GM23248 (cell line): ENCODE results near the gene OR5AR1. TPM values are rescaled to one million over a fixed set of nuclear protein-coding genes. Genes with fewer than 3 reads are reported as not detected.
"Not testable (repeated sequence)": the region's sequence is repeated elsewhere in the genome, so short reads cannot be mapped to it uniquely, and the experiment has no call there.

ENCODE experiments used
- DNase-seq: peaks from one replicate; pipeline ENCODE4 v3.0.0-alpha.2; 2015
- H2AFZ ChIP-seq: fragments of 200-600 bp; sonication (generic); 2 replicates; pipeline ENCODE4 v1.6.1; 2016; ENCODE audit warnings: antibody characterized with exemption
- H3F3A ChIP-seq: fragments of 200-600 bp; sonication (generic); 2 replicates; pipeline ENCODE4 v1.6.1; 2016; ENCODE audit warnings: mild to moderate bottlenecking, antibody characterized with exemption, mixed run types; ENCODE audit not compliant: insufficient read depth
- H3K27ac ChIP-seq: fragments of 200-600 bp; sonication (generic); 2 replicates; pipeline ENCODE4 v1.5.1; 2016; ENCODE audit warnings: mild to moderate bottlenecking
- H3K27me3 ChIP-seq: fragments of 200-600 bp; sonication (generic); replicated peaks from 2 replicates; pipeline ENCODE4 v1.6.1; 2016; ENCODE audit warnings: mild to moderate bottlenecking; ENCODE audit not compliant: insufficient read depth
- H3K36me3 ChIP-seq: fragments of 200-600 bp; sonication (generic); 2 replicates; pipeline ENCODE4 v1.6.1; 2016; ENCODE audit warnings: low read depth, mild to moderate bottlenecking
- H3K4me1 ChIP-seq: fragments of 200-600 bp; sonication (generic); 2 replicates; pipeline ENCODE4 v1.6.1; 2016; ENCODE audit warnings: mild to moderate bottlenecking; ENCODE audit not compliant: insufficient read depth
- H3K4me2 ChIP-seq: fragments of 200-600 bp; sonication (generic); one replicate; pipeline ENCODE4 v1.6.1; 2016; ENCODE audit warnings: mild to moderate bottlenecking; ENCODE audit not compliant: unreplicated experiment
- H3K4me3 ChIP-seq: fragments of 200-600 bp; sonication (generic); 2 replicates; pipeline ENCODE4 v1.5.1; 2016; ENCODE audit warnings: mild to moderate bottlenecking
- H3K79me2 ChIP-seq: fragments of 200-600 bp; sonication (generic); 2 replicates; pipeline ENCODE4 v1.6.1; 2016; ENCODE audit warnings: mild to moderate bottlenecking; ENCODE audit not compliant: insufficient read depth
- H3K9ac ChIP-seq: fragments of 200-600 bp; sonication (generic); 2 replicates; pipeline ENCODE4 v1.6.1; 2016; ENCODE audit warnings: mild to moderate bottlenecking
- H3K9me2 ChIP-seq: fragments of 200-600 bp; sonication (generic); 2 replicates; pipeline ENCODE4 v1.6.1; 2016; ENCODE audit warnings: mixed run types, mild to moderate bottlenecking, moderate library complexity; ENCODE audit not compliant: insufficient read depth
- H3K9me3 ChIP-seq: fragments of 200-600 bp; sonication (generic); one replicate; pipeline ENCODE4 v1.6.1; 2017; ENCODE audit warnings: low read depth
- H4K20me1 ChIP-seq: fragments of 200-600 bp; sonication (generic); 2 replicates; pipeline ENCODE4 v1.6.0; 2016; ENCODE audit not compliant: insufficient read depth
- EZH2 ChIP-seq: fragments of 200-600 bp; sonication (generic); IDR thresholded peaks from 2 replicates; pipeline ENCODE4 v1.6.1; 2018; ENCODE audit warnings: antibody characterized with exemption, mild to moderate bottlenecking; ENCODE audit not compliant: insufficient read depth, poor library complexity, severe bottlenecking
- EZH2phosphoT487 ChIP-seq: fragments of 200-600 bp; sonication (generic); IDR thresholded peaks from 2 replicates; pipeline ENCODE4 v1.6.1; 2018; ENCODE audit warnings: antibody characterized with exemption, moderate library complexity, mild to moderate bottlenecking, low read depth; ENCODE audit not compliant: insufficient read depth
- WGBS, 2 experiments: methylation state at CpG; one replicate each; pipeline ENCODE4 v1.1.6; 2015 to 2017; ENCODE audit warnings: low lambda C conversion rate in 2 of 2, low coverage in 1 of 2; ENCODE audit errors: missing lambda C conversion rate in 2 of 2; 5-methylcytosine and 5-hydroxymethylcytosine counted together
- in situ Hi-C: fragments of 300-500 bp; cut with MboI; formaldehyde crosslinking; loops from 2 replicates; pipeline ENCODE4 v1.15.0; 2020
- polyA plus RNA-seq: library from polyadenylated mRNA; unstranded; fragments of >200 nt; fragmentation: Nextera tagmentation; extraction: Ambion mirVana; gene quantifications from 2 replicates; pipeline ENCODE4 v1.2.1, GENCODE V29; 2016
- total RNA-seq: library from RNA; depleted of rRNA; stranded (reverse); fragments of >200 nt; shearing (Covaris generic); gene quantifications from 2 replicates; pipeline ENCODE4 v1.2.3, GENCODE V29; 2014

Gene OR5AR1
- total and polyA plus RNA-seq, 2 experiments from 2014 or later, result not detected

- Histone ChIP-seq H3K9me2 (no peaks in the 10 kb centered on the region), H3K79me2 (no peaks in the 10 kb centered on the region), H3K9ac (no peak overlapping the region), H3K4me1 (no peaks in the 10 kb centered on the region), H3K27ac (no peak overlapping the region), H3K9me3 (no peaks in the 10 kb centered on the region), H3K36me3 (no peaks in the 10 kb centered on the region), H4K20me1 (no peaks in the 10 kb centered on the region), H3F3A (no peaks in the 10 kb centered on the region), H3K4me3 (no peak overlapping the region), H2AFZ (no peak overlapping the region), H3K27me3 (no peaks in the 10 kb centered on the region), H3K4me2 (no peak overlapping the region)
- in situ Hi-C loops, result no loop called here
- no peak for DNase-seq
- 0 to 4% methylated on average over 1 of the region's 1 CpG for WGBS, 2 experiments
- TF ChIP-seq EZH2phosphoT487, result no peak
- TF ChIP-seq EZH2, result no peak
Observed at GRCh38 chr11:56688554-56689100, 25.1 kb downstream of the OR5AR1 start.

- H3K36me3 ChIP-seq, H3K9me2 ChIP-seq, DNase-seq, H3F3A ChIP-seq, H4K20me1 ChIP-seq, in situ Hi-C loops, H2AFZ ChIP-seq, H3K79me2 ChIP-seq, H3K27ac ChIP-seq, H3K27me3 ChIP-seq, H3K9ac ChIP-seq, H3K9me3 ChIP-seq, H3K4me1 ChIP-seq, H3K4me2 ChIP-seq, H3K4me3 ChIP-seq: not testable (repeated sequence)
- WGBS, 2 experiments, result 38 to 46% methylated on average over 3 of the region's 3 CpGs
Observed at GRCh38 chr11:56691179-56691578, 27.7 kb downstream of the OR5AR1 start.

GRCh38 chr11:56693428-56693827, 29.9 kb downstream of the OR5AR1 start:
- H3K27me3 ChIP-seq, result no peaks in the 10 kb centered on the region

GRCh38 chr11:56698795-56699194, 35.3 kb downstream of the OR5AR1 start, which contains the start of gene OR9G1:
Gene OR9G1 (plus strand): TSS chr11:56699095. CDS start chr11:56700388, 1,293 bp downstream.
- no peak within 1 kb of the TSS for H3K4me2 ChIP-seq
- H3K4me1 ChIP-seq, result no peaks in the 10 kb centered on the region
- no peak for DNase-seq
- H3K9me3 ChIP-seq, result no peaks in the 10 kb centered on the region
- H2AFZ ChIP-seq, result no peak within 1 kb of the TSS
- H3K36me3 ChIP-seq, result no peaks in the 10 kb centered on the region
- H3K27me3 ChIP-seq, result no peaks in the 10 kb centered on the region
- H3K4me3 ChIP-seq, result no peak within 1 kb of the TSS
- in situ Hi-C loops, result no loop called here
- 4 to 9% methylated on average over 1 of the region's 1 CpG for WGBS, 2 experiments
- no peak within 1 kb of the TSS for H3K27ac ChIP-seq
- no peak for TF ChIP-seq EZH2
- no peak for TF ChIP-seq EZH2phosphoT487
- no peaks in the 10 kb centered on the region for H3K79me2 ChIP-seq
- H3K9ac ChIP-seq, result no peak within 1 kb of the TSS
- 0 out of 2 replicates have a peak, but pooled peaks cover 5% of the 10 kb centered on the region for H3K9me2 ChIP-seq
- H4K20me1 ChIP-seq, result no peaks in the 10 kb centered on the region
- H3F3A ChIP-seq, result no peaks in the 10 kb centered on the region

More at GRCh38 chr11:56693428-56693827, 29.9 kb downstream of the OR5AR1 start:
- 20 to 25% methylated on average over 2 of the region's 2 CpGs for WGBS, 2 experiments
- Histone ChIP-seq H3K4me1 (no peaks in the 10 kb centered on the region), H3K9ac (no peak overlapping the region), H4K20me1 (no peaks in the 10 kb centered on the region), H3K4me3 (no peak overlapping the region), H3F3A (no peaks in the 10 kb centered on the region), H3K36me3 (no peaks in the 10 kb centered on the region), H3K79me2 (no peaks in the 10 kb centered on the region), H3K9me3 (no peaks in the 10 kb centered on the region), H3K9me2 (no peaks in the 10 kb centered on the region), H2AFZ (no peak overlapping the region), H3K4me2 (no peak overlapping the region), H3K27ac (no peak overlapping the region)
- in situ Hi-C loops, result no loop called here
- no peak for DNase-seq
- TF ChIP-seq EZH2, result no peak
- TF ChIP-seq EZH2phosphoT487, result no peak
